Measurements from ENCODE around the gene CDK5R2. TPM values are rescaled to one million over a fixed set of nuclear protein-coding genes. Genes with fewer than 3 reads are reported as not detected.

Gene CDK5R2
- total and polyA plus RNA-seq, 10 donors = not detected

DNA sequence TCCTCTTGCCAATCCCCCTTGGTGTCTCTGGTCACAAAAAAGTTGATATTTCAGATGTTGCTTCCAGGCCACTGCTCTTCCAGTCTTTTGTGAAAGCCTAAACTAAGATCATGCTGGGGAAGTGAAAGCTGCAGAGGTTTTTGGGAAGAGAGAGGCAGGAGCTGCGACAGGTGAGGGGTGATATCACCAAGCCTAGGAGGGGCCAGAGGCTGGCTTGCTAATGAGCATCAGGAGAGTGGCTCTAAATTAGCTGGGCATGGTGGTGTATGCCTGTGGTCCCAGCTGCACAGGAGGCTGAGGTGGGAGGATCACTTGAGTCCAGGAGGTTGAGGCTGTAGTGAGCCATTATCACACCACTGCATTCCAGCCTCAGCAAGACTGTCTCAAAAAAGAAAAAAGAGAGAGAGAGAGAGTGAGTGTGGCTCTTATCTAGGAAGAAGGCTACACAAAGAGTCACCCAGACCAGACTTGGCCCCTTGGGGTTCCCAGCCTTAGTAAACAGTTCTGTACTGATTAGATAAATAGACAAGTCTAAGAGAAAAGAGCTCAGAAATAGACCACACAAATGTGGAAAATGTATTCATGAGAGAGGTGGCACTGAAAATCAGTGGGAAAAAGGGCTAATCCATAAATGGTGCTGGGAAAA is 14.6 kb upstream of the CDK5R2 start:
- Histone ChIP-seq H3K4me1 (no peaks in the 10 kb centered on the region), H3K36me3 (no peaks in the 10 kb centered on the region), H3K9me3 (no peaks in the 10 kb centered on the region), H3K27me3 (replicated peaks in 1 of 7) (peaks cover 0 to 60% (median 8%) of the 10 kb centered on the region in 7 donors), H3K27ac (no peak overlapping the region), H3K4me3 (no peak overlapping the region)
- WGBS, 5 donors = 67 to 88% (median 74%) methylated on average over 1 of the region's 1 CpG
- intact Hi-C loops (cut with DNase I; ENCODE audit: low total_unique reads) = no loop called here
- TF ChIP-seq CTCF (IDR thresholded peaks at IDR 0.05 in 8 of 11, conservative IDR thresholded peaks at IDR 0.05 in 3 of 11) (no peak), POLR2A (IDR thresholded peaks at IDR 0.05) (no peak), POLR2AphosphoS5 (IDR thresholded peaks at IDR 0.05) (no peak)
- DNase-seq = no peak

GRCh38 chr2:218946621-218947020 is 12.8 kb upstream of the CDK5R2 start:
- H3K4me1 ChIP-seq = no peaks in the 10 kb centered on the region
- no peaks in the 10 kb centered on the region for H3K9me3 ChIP-seq
- TF ChIP-seq CTCF (IDR thresholded peaks at IDR 0.05 in 8 of 11, conservative IDR thresholded peaks at IDR 0.05 in 3 of 11) = no peak
- TF ChIP-seq POLR2AphosphoS5 (IDR thresholded peaks at IDR 0.05) = no peak
- TF ChIP-seq POLR2A (IDR thresholded peaks at IDR 0.05) = no peak
- no peaks in the 10 kb centered on the region for H3K36me3 ChIP-seq
- DNase-seq = no peak
- intact Hi-C loops (cut with DNase I; ENCODE audit: low total_unique reads) = no loop called here
- WGBS, 5 donors = 68 to 92% (median 83%) methylated on average over 1 of the region's 1 CpG
- H3K27me3 ChIP-seq (replicated peaks in 1 of 7) = peaks cover 0 to 65% (median 8%) of the 10 kb centered on the region in 7 donors
- H3K4me3 ChIP-seq = no peak overlapping the region
- no peak overlapping the region for H3K27ac ChIP-seq

GRCh38 chr2:218952160-218952559 is 7.3 kb upstream of the CDK5R2 start:
- Histone ChIP-seq H3K27ac (no peak overlapping the region), H3K27me3 (replicated peaks in 1 of 7) (peaks cover 0 to 71% (median 0%) of the 10 kb centered on the region in 7 donors), H3K4me1 (no peaks in the 10 kb centered on the region), H3K4me3 (no peak overlapping the region), H3K9me3 (no peaks in the 10 kb centered on the region), H3K36me3 (no peaks in the 10 kb centered on the region)
- TF ChIP-seq CTCF (IDR thresholded peaks at IDR 0.05 in 8 of 11, conservative IDR thresholded peaks at IDR 0.05 in 3 of 11) = no peak
- no peak for TF ChIP-seq POLR2AphosphoS5 (IDR thresholded peaks at IDR 0.05)
- no peak for TF ChIP-seq POLR2A (IDR thresholded peaks at IDR 0.05)
- intact Hi-C loops (cut with DNase I; ENCODE audit: low total_unique reads) = no loop called here
- no peak for DNase-seq
- 89 to 96% (median 93%) methylated on average over 7 of the region's 7 CpGs for WGBS, 5 donors

DNA sequence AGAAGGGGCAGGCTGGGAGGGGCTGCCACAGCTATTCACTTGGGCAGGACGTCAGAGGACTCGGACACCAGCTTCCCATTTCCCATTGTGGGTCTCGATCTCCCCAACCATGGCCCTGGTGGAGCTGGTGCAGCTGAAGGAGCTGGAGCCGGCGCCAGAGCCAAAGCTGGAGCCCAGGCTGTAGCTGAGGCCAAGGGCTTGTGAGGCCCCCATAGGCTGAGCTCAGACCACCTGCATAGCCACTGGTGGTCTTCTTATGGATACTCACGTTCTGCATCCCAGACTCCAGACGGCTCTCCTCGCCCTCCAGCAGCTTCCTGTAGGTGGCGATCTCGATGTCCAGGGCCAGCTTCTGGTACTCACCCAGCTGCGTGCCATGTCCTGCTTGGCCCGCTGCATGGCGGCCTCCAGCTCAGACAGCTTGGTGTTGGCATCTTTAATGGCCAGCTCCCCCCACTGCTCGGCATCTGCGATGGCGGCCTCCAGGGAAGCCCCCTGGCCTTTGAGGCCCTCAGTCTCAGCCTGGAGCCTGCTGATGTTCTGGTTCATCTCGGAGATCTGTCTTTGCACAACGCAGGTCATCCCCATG is 6.0 kb upstream of the CDK5R2 start:
- Histone ChIP-seq H3K27ac (no peak overlapping the region), H3K27me3 (replicated peaks in 1 of 7) (peaks cover 0 to 79% (median 0%) of the 10 kb centered on the region in 7 donors), H3K9me3 (no peaks in the 10 kb centered on the region), H3K4me3 (no peak overlapping the region), H3K4me1 (no peaks in the 10 kb centered on the region), H3K36me3 (no peaks in the 10 kb centered on the region)
- intact Hi-C loops (cut with DNase I; ENCODE audit: low total_unique reads) = no loop called here
- TF ChIP-seq POLR2AphosphoS5 (IDR thresholded peaks at IDR 0.05) = no peak
- peak in 1 of 11 experiments; percentile 6 for TF ChIP-seq CTCF (IDR thresholded peaks at IDR 0.05 in 8 of 11, conservative IDR thresholded peaks at IDR 0.05 in 3 of 11)
- DNase-seq = no peak
- WGBS, 5 donors = 65 to 76% (median 74%) methylated on average over 15 to 18 of the region's 18 CpGs

All from spleen (tissue), 11 donors.